GM08714 (cell line): ENCODE data around the gene EME1.

Experiments used
- H3K4me3 ChIP-seq: fragments of 200-500 bp; sonication (Bioruptor generic); 2 replicates; pipeline ENCODE4 v1.5.1; 2014; ENCODE audit warnings: mild to moderate bottlenecking, low read length, inconsistent platforms
- ZNF274 ChIP-seq: IDR thresholded peaks from 2 replicates; pipeline ENCODE4 v1.6.1; 2012; ENCODE audit warnings: mild to moderate bottlenecking, low read depth, low read length

Gene EME1

GRCh38 chr17:50344731-50345365 lies 28.2 kb upstream of the EME1 start:
- H3K4me3 ChIP-seq, result no peak overlapping the region
- TF ChIP-seq ZNF274, result no peak

GRCh38 chr17:50345432-50346312 lies 27.4 kb upstream of the EME1 start, which contains the start of gene XYLT2:
XYLT2 (plus strand) TSS chr17:50346126; CDS start chr17:50346141, 15 bp downstream.
- no peak for TF ChIP-seq ZNF274
- H3K4me3 ChIP-seq, result peak within 1 kb of the TSS; percentile 67

- H3K4me3 ChIP-seq, result peak overlapping the region; percentile 67
- no peak for TF ChIP-seq ZNF274
These were observed 26.5 kb upstream of the EME1 start for GRCh38 chr17:50346313-50347116.

GRCh38 chr17:50347117-50347893 lies 25.7 kb upstream of the EME1 start:
- peak overlapping the region; percentile 67 for H3K4me3 ChIP-seq
- no peak for TF ChIP-seq ZNF274

GRCh38 chr17:50347894-50348291 lies 25.1 kb upstream of the EME1 start:
- no peak overlapping the region for H3K4me3 ChIP-seq

GRCh38 chr17:50348522-50349242 lies 24.3 kb upstream of the EME1 start:
- no peak for TF ChIP-seq ZNF274
- H3K4me3 ChIP-seq, result no peak overlapping the region

More at GRCh38 chr17:50347894-50348291, 25.1 kb upstream of the EME1 start:
- no peak for TF ChIP-seq ZNF274

GRCh38 chr17:50349243-50349600 lies 23.8 kb upstream of the EME1 start:
- TF ChIP-seq ZNF274, result no peak
- no peak overlapping the region for H3K4me3 ChIP-seq

GRCh38 chr17:50350733-50351132 lies 22.3 kb upstream of the EME1 start:
- no peak overlapping the region for H3K4me3 ChIP-seq
- no peak for TF ChIP-seq ZNF274

GRCh38 chr17:50352072-50352692 lies 20.8 kb upstream of the EME1 start:
- TF ChIP-seq ZNF274, result no peak

GRCh38 chr17:50352693-50353599 lies 20.1 kb upstream of the EME1 start:
- no peak overlapping the region for H3K4me3 ChIP-seq
- no peak for TF ChIP-seq ZNF274

More at GRCh38 chr17:50352072-50352692, 20.8 kb upstream of the EME1 start:
- no peak overlapping the region for H3K4me3 ChIP-seq

GRCh38 chr17:50353600-50354195 lies 19.3 kb upstream of the EME1 start:
- TF ChIP-seq ZNF274, result no peak
- H3K4me3 ChIP-seq, result no peak overlapping the region
